GM19193 (cell line): ENCODE measurements around the gene PHLPP1.

Source experiments
- POLR2A ChIP-seq: IDR thresholded peaks from 4 replicates; pipeline ENCODE4 v1.6.1; 2011; ENCODE audit not compliant: insufficient read depth, insufficient read length; ENCODE audit errors: extremely low read depth

The PHLPP1 gene

GRCh38 chr18:62795813-62796212 lies 80.5 kb downstream of the PHLPP1 start:
- no peak for TF ChIP-seq POLR2A

DNA sequence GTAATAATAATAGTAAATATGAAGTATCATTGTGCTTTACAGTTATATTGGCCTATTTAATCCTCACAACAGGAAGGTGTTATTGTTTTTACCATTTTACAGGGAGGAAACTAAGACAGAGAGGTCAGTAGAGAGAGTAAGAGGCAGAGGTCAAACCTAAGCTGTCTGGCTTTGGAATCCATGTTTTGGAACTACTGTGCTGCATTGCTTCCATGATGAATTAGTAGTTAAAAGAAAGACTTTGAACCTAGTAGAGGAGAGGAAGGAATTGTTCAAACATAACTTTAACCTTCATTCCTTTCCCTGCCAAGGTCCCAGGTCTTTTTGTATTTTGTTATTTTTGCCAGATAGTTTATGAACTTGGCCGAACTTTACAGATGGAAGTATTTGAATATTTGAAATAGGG lies 80.9 kb downstream of the PHLPP1 start:
- no peak for TF ChIP-seq POLR2A

DNA sequence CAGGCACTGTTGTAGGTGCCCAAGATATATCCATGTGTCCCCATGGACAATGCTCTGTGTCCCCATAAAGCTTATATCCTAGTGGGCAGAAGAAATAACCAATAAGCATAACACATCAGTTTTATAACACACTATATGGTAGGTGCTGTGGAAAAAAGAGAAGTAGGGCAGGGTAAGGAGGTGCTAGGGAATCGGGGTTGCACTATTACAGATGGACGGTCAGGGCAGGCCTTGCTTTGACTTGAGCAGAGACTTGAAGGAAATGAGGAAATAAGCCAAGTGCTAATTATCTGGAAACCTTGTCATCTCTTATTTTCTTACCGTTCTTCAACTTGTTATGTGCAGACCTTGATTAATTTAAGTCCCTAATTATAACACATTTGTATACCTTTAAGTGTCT lies 82.0 kb downstream of the PHLPP1 start:
- no peak for TF ChIP-seq POLR2A

DNA sequence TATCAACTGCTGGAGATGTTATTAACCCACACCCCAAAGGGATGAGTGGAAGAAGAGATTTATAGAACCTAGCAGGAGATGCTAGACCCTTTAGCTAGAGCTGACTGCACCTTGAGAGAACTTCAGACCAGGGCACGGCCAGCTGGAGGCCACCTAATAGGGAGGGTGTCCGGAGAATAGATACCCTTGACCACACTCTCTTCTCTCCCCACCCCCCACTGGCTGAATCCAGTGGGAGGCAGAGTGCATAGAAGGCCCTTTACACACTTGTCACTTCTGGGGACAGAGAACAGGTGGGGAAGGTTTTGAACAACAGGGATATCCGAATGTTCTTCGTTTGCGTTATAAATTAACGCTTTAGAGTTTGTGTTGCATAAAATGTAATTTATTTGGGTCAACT lies 84.6 kb downstream of the PHLPP1 start:
- TF ChIP-seq POLR2A, result no peak

DNA sequence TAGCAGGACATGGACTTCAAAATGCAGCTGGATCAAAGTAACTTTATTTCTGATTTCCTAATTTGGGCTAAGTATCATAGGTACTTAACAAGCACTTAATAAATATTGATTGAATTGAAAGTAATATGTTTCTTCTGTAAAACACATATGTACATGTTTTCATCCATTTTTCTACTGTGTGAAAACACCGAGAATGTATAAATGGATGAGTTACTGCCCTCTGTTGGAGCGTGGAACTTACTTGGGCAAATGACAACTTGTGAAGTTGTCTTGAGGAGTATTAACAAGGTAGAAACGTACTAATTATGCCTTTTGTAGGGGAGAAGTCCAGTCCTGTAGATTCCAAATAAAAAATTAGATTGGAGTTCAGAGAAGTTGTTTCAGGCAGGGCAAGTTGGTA lies 87.2 kb downstream of the PHLPP1 start:
- no peak for TF ChIP-seq POLR2A

DNA sequence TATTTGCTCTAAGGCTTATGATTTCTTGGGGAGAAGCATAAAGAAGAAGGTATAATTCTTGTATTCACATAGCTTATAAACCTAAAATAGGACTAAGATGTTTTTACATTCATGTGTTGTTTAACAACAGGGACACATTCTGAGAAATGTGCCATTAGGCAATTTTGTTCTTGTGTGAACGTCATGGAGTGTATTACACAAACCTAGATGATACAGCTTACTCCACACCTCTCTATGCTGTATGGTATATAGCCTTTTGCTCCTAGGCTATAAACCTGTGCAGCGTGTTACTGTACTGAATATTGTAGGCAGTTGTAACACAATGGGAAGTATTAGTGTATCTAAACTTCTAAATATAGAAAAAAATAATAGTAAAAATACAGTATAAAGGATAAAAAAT lies 92.1 kb downstream of the PHLPP1 start:
- TF ChIP-seq POLR2A, result no peak

DNA sequence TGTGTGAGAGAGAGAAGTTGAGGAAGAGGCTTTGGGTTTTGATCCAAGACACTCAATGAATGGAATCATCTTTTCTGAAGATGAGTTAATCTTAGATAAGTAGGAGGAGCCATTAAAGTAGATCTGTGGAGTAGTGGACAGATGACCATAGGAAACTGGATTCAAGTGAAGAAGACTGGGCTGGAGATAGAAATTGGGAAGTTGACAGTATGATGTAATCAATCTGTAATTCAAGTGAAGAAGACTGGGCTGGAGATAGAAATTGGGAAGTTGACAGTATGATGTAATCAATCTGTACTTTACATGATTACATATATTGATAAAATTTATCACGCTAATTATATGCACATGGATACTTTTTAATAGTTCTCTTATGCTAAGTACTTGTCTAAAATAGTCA lies 92.8 kb downstream of the PHLPP1 start:
- no peak for TF ChIP-seq POLR2A

DNA sequence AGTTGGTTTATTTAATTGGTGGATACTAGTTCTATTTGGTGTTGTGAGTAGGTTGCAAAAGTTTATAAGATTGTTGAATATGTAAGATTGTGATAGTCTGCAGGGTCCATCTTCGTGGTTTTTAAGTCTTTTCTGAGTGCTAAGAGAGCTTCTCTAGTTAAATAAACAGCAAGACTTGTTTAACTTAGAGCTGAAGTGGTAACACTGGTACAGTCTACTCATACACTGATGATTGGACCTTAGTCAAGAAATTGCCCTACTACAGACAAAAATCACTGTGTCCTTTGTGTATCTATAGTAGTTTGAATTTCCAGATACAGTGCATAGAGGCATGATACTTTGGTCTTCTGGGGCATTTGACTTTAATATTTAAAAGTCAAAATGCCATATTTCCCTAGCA lies 94.6 kb downstream of the PHLPP1 start:
- TF ChIP-seq POLR2A, result no peak

DNA sequence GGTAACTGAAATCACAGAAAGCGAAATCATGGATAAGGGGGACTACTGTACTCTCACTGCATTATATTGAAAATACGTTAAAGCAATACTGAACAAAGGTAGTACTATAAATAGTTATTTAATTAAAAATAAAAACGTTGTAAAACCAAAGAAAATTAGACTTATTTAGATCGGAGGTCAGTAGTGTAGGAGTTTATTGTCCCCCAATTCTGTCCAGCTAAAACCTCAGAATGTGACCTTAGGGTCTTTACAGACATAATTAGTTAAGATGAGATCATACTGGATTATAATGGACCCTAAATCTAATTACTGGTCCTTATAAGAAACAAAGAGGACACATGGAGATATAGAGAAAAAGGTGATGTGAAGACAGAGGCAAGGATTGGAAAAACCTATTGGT lies 95.3 kb downstream of the PHLPP1 start:
- no peak for TF ChIP-seq POLR2A

DNA sequence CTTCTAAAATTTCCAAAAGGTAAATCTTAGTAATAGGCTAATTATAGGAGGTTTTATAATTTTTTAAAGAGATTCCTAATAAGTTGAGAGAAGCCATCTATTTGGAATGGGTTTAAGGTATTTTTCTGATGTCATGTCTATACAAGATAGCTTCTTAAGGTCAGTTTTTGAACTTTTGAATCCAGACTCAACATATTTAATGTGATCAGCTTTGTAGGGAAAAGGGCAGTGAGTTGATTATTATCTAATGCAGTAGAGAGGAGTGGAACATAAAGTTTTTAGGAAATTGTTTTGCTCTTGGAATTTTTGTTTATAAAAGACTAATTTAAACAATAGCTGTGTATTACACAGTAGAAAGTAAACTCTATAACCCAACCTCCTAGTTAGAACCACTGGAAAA lies 96.3 kb downstream of the PHLPP1 start:
- TF ChIP-seq POLR2A, result no peak

GRCh38 chr18:62812242-62812641 lies 96.9 kb downstream of the PHLPP1 start:
- no peak for TF ChIP-seq POLR2A

DNA sequence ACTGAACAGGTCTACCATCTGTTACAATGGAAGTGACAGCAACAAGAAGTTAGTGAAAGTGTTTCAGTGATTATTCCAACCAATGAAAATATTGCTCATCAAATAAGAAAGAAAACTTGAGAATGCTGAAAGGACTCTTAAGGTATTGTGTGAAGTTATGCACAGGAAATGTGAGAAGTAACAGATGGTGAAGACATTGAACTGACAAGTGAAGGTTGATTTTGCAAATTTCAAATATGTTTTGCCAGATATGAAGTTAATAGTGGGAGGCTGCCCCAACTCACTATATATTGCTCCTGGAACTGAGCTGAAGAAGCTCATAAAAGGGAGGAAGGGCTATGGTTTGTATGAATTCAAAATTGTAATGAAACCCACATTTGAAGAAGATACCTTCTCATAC lies 97.5 kb downstream of the PHLPP1 start:
- TF ChIP-seq POLR2A, result no peak

DNA sequence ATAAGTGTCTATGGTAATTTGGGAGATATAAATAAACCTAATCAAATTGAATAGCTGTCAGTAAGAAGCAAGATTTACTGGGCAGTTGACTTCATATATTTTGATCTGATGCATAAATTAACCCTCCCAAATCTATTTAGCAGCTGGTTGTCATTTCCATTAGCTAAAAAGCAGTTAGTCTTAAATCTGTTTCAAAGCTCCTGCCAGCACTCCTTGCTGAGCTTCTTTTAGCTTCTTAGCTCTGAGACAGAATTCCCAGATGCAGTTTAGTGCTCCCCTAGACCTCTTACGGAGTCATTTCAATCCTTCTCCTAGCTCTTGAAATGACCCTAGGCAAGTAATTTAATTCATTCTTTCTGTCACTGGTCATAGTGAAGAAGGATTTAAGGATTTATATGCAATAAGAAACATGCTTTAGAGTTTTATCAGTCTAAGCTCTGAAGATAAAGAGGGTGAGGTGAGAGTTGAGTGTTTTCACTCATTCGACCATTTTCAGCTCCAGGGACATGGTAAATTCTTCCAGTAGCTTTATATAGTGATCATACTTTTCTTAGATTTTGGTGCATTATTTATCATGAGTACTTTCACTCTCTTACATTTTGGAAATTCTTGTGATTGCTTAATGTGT lies 98.9 kb downstream of the PHLPP1 start:
- TF ChIP-seq POLR2A, result no peak

GRCh38 chr18:62825382-62825781 lies 110.0 kb downstream of the PHLPP1 start:
- TF ChIP-seq POLR2A, result no peak

GRCh38 chr18:62827397-62827796 lies 112.1 kb downstream of the PHLPP1 start:
- TF ChIP-seq POLR2A, result no peak

DNA sequence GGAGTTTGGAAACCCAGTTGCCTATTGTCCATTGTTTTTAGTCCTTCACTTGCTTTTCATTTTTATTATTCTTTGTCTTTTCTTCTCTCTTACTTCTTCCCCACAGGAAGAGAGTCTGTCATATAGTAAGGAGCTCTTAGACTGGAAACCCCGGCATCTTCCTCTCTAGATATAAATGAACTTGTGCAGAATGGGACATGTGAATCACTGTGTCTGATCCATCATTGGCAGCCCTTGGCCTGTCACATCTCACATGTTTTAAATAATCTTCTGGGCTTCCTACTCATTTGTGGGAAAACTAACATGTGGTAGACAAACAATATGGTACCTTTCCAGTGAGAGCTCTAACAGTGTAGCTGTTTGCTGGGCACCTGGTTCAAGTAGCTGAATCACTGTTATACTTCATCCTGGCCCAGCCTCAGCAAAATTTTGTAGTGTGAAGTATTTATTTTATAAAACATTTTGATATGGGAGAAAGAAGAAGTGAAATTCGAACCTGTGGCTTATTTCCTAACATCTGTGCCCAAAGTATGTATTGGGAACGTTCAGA lies 112.8 kb downstream of the PHLPP1 start:
- no peak for TF ChIP-seq POLR2A

- no peak for TF ChIP-seq POLR2A
These were observed 113.5 kb downstream of the PHLPP1 start for GRCh38 chr18:62828852-62829251.
